GM12872 (cell line): ENCODE data around the gene RIC3.

Experiments
- CTCF ChIP-seq: IDR thresholded peaks from 3 replicates; pipeline ENCODE4 v1.5.1; 2011; ENCODE audit warnings: low read depth, mild to moderate bottlenecking, low read length, moderate library complexity; ENCODE audit not compliant: insufficient read depth

RIC3 gene

GRCh38 chr11:8066911-8067455 lies 101.8 kb downstream of the RIC3 start:
- no peak for TF ChIP-seq CTCF

GRCh38 chr11:8066036-8066910 lies 102.6 kb downstream of the RIC3 start:
- no peak for TF ChIP-seq CTCF

GRCh38 chr11:8065031-8065430 lies 103.8 kb downstream of the RIC3 start:
- no peak for TF ChIP-seq CTCF

GRCh38 chr11:8063324-8063723 lies 105.5 kb downstream of the RIC3 start:
- TF ChIP-seq CTCF = no peak

- no peak for TF ChIP-seq CTCF
Observed at GRCh38 chr11:8062781-8063257, 106.0 kb downstream of the RIC3 start.

DNA sequence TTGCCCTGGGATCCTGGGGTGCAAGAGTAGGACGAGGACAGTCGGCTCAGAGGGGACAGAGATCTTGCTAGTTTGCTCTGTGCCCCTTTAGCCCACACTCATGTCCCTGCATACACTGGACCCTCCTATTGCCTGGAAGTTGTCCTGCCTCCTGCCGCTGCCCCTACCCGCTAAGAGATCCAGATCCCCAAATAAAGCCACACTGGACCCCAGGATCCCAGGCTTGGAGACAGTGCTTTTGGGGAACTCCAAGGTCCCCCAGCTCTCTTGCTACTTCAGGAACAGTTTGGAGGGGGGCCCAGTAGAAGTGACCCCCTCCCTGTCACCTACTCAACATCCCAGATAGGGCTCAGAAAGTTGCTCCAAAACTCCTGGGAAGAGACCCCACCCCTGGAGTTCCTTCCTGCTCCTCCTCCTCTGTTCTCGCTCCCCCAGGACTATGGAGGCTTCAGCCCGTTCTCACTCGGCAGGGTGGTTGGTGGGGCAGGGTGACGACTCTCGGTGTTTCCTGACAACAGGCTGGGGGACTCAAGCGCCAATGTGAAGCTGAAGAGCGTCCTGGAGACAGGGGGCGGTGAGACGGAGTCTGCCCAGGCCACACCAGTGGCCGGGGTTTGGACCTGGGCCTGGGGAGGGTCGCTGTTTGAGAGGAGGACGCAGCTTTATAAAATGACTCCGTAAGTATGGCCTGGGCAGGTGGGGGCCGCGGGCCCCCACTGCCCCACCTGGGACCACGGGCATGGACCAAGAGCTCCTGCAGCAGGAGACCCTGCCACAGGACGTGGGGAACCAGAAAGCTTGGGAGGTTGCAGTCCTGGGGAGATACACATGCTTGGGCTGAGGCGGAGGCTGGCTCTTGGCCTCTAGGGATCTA lies 107.0 kb downstream of the RIC3 start:
- TF ChIP-seq CTCF = no peak
